OCI-LY1 (cell line): ENCODE results near the gene MBOAT1.

Experiments used
- CTCF ChIP-seq: fragments of 200-600 bp; sonication (generic), shearing (Covaris generic); IDR thresholded peaks from 2 replicates; pipeline ENCODE4 v1.5.1; 2017; ENCODE audit warnings: mild to moderate bottlenecking, antibody characterized with exemption, low read length, moderate library complexity, mixed read lengths
- EZH2 ChIP-seq: fragments of 200-600 bp; sonication (generic), shearing (Covaris generic); IDR thresholded peaks from 2 replicates; pipeline ENCODE4 v1.8.0; 2017; ENCODE audit warnings: borderline replicate concordance, mixed run types, mild to moderate bottlenecking, antibody characterized with exemption, low read length, moderate library complexity, mixed read lengths

- TF ChIP-seq CTCF: no peak
- TF ChIP-seq EZH2: no peak
These were observed 19.9 kb upstream of the MBOAT1 start for GRCh38 chr6:20232188-20232587.
